Putamen (tissue), 1 donor: Measurements from ENCODE around the gene RANBP2.
"Not testable (repeated sequence)": the region's sequence is repeated elsewhere in the genome, so short reads cannot be mapped to it uniquely, and the experiment has no call there.

Source experiments
- DNase-seq: peaks from one replicate; pipeline ENCODE4 v3.0.0-alpha.2; 2016; ENCODE audit warnings: low spot score

RANBP2 gene

GRCh38 chr2:108719149-108720044 is at the start of gene RANBP2:
TSS of gene RANBP2 (plus strand) at chr2:108719482. CDS start at chr2:108719607, 125 bp downstream.
- DNase-seq = peak; percentile 95

GRCh38 chr2:108670282-108670681 is 49.0 kb upstream of the RANBP2 start:
- not testable (repeated sequence) for DNase-seq

GRCh38 chr2:108672200-108672805 is 47.0 kb upstream of the RANBP2 start:
- DNase-seq = not testable (repeated sequence)

- DNase-seq = not testable (repeated sequence)
Observed at GRCh38 chr2:108676522-108676921, 42.8 kb upstream of the RANBP2 start.

GRCh38 chr2:108677239-108677744 is 42.0 kb upstream of the RANBP2 start:
- not testable (repeated sequence) for DNase-seq

- DNase-seq = not testable (repeated sequence)
Observed at GRCh38 chr2:108678198-108678651, 41.1 kb upstream of the RANBP2 start.

GRCh38 chr2:108680805-108681204 is 38.5 kb upstream of the RANBP2 start:
- not testable (repeated sequence) for DNase-seq

- not testable (repeated sequence) for DNase-seq
Observed at GRCh38 chr2:108688818-108689756, 30.2 kb upstream of the RANBP2 start.

GRCh38 chr2:108690001-108690400 is 29.3 kb upstream of the RANBP2 start:
- not testable (repeated sequence) for DNase-seq

- DNase-seq = no peak
Observed at GRCh38 chr2:108691447-108691846, 27.8 kb upstream of the RANBP2 start.

GRCh38 chr2:108701208-108701607 is 18.1 kb upstream of the RANBP2 start:
- DNase-seq = no peak

- no peak for DNase-seq
Observed at GRCh38 chr2:108701806-108702205, 17.5 kb upstream of the RANBP2 start.

- no peak for DNase-seq
Observed at GRCh38 chr2:108704871-108705270, 14.4 kb upstream of the RANBP2 start.

- no peak for DNase-seq
Observed at GRCh38 chr2:108707300-108707699, 12.0 kb upstream of the RANBP2 start.

- DNase-seq = not testable (repeated sequence)
Observed at GRCh38 chr2:108716971-108717370, 2.3 kb upstream of the RANBP2 start.

- DNase-seq = not testable (repeated sequence)
Observed at GRCh38 chr2:108726048-108726447, 6.8 kb downstream of the RANBP2 start.

- not testable (repeated sequence) for DNase-seq
Observed at GRCh38 chr2:108734656-108735055, 15.4 kb downstream of the RANBP2 start.

GRCh38 chr2:108757973-108758372 is 38.7 kb downstream of the RANBP2 start:
- not testable (repeated sequence) for DNase-seq

- DNase-seq = not testable (repeated sequence)
Observed at GRCh38 chr2:108762618-108763017, 43.3 kb downstream of the RANBP2 start.

- not testable (repeated sequence) for DNase-seq
Observed at GRCh38 chr2:108766671-108767070, 47.4 kb downstream of the RANBP2 start.

- not testable (repeated sequence) for DNase-seq
Observed at GRCh38 chr2:108767859-108768258, 48.6 kb downstream of the RANBP2 start.

GRCh38 chr2:108776475-108776874 is 57.2 kb downstream of the RANBP2 start:
- DNase-seq = no peak
